Stimulated activated CD4-positive, alpha-beta T cell treated with anti-CD3 and anti-CD28 coated beads, TNF-alpha, amount 100 ng/mL, for 24 hours (primary cell): Measurements from ENCODE around the gene ATAD3C.
"Not testable (repeated sequence)": the region's sequence is repeated elsewhere in the genome, so short reads cannot be mapped to it uniquely, and the experiment has no call there.

Source experiments
- DNase-seq, 3 experiments: peaks; one replicate each; pipeline ENCODE4 v3.0.0-alpha.2; 2020; ENCODE audit warnings: low read depth in 3 of 3

Gene ATAD3C, protein sequence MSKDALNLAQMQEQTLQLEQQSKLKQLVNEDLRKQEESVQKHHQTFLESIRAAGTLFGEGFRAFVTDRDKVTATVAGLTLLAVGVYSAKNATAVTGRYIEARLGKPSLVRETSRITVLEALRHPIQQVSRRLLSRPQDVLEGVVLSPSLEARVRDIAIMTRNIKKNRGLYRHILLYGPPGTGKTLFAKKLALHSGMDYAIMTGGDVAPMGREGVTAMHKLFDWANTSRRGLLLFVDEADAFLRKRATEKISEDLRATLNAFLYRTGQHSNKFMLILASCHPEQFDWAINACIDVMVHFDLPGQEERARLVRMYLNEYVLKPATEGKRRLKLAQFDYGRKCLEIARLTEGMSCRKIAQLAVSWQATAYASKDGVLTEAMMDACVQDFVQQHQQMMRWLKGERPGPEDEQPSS

DNA sequence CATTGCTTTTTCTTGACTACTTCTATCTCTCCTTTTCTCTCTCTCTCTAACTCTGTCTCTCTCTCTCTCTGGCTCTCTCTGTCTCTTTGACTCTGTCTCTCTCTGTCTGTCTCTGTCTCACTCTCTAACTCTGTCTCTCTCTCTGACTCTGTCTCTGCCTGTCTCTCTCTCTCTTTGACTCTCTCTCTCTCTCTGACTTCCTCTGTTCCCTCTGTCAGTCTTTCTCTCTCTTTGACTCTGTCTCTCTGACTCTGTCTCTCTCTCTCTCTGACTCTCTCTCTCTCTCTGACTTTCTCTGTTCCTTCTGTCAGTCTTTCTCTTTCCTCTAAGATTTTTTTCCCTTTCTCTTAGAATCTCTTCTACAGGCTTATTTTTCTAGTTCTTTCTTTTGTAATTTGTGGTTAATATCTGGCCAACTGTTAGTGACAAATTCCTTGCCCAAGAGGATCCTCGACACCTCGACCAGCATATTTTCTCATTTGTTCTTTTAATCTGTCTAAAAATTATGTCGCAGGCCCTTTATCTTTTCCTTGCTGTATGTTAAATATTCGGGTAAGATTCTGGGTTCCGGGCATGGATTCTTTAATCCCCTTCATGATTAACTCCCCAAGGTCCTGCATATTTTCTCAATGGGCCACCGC, at the start of gene ATAD3C:
ATAD3C (plus strand) TSS at position 591 of the 641 bp plus-strand sequence. CDS start 995 bp downstream, outside the sequence.
- no peak for DNase-seq

DNA sequence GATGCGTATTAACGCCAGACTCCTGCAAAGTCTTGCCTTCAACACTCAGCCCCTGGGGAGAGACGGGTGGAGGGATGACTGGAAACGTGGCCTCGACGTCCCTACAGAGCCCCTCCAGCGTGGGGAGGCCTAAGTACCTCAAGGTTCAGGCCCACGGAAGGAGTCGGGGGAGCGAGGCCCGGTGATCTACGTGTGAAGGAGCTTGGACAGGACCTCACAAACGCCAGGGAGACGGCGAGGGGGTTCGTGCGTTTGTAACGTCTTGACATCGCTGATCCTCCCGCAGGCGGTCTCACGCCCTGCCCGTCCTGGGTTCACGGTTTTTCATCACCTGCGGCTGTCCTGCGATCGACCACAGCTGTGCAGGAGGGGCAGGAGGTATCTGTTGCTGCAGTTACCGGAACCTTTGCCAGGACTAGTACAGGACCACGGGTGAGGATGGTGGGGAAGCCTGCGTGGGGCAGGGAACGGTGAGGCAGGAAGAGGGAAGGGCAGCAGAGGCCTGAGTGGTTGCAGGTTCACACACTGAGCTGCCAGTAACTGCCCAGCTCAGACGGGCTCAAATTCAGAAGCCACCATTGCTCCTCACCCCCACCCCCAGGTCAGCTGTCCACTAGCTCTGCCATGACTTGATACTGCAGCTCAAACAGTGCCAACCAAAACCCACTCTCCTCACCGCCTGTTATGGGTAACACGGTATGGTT, 49.5 kb upstream of the ATAD3C start:
- no peak for DNase-seq

DNA sequence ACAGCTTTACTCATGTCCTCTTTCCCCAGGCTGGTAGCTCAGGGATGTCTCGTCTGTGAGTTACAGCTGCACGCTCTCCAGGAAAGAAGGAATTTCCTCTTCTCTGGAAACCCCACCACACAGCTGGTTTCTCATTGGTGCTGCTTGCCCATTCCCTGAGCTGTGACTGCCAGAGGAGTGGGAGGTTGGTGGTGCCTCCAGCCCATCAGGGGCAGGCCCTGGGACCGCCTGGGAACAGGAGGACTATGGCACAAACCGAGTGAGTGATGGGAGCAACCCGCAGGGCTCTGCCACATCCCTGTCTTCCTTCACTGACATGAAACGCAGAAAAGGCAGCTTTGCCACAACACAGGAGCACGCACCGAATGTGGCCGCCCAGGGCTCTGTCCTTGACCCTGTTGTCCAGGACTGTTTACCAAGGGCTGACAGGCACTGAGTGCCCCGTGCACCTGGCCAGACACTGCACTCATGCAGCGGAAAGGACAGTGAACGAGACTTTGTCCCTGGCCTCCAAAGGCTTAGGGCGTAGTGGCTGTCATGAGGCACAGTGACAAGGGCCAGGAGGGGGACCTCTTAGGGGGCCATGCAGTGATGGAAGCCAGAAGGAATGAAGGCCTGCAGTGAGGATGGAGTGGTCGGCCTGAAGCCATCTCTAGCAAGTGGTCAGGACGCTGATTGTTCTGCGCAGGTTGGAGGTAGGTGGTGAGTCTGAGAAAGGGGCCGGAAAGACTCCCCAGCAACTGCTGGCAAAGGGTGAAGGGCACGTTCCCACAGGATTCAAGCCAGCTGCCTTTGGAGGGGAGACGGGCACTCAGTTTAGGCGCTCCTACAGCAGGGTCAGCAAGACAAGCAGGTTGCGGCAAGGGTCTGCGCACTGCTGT, 48.7 kb upstream of the ATAD3C start:
- DNase-seq, result no peak

DNA sequence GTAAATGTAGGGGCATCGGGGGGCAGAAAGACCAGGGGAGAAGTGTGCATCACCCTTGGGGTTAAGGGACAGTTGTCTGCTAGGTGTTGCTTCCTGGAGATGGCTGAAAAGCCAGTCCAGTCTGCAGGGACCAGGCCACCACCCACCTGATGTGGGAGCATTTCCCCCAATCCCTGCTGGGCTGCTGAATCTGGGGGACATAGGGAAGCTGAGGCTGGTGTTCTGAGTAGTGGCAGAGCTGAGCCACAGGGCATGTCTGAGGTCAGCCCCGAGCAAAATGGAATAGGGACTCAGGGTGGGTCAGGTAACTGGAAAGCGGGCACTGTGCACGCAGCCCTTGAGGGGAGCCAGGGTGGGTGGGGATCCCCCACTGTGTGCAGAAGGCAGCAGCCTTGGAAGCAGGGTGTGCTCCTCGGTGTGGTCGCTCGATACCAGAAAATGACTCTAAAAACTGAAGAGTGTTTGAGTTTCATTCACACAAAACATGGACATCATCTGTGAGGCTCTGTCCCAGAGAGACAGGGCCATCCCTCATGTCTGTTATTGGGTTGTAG, 48.0 kb upstream of the ATAD3C start:
- no peak for DNase-seq

DNA sequence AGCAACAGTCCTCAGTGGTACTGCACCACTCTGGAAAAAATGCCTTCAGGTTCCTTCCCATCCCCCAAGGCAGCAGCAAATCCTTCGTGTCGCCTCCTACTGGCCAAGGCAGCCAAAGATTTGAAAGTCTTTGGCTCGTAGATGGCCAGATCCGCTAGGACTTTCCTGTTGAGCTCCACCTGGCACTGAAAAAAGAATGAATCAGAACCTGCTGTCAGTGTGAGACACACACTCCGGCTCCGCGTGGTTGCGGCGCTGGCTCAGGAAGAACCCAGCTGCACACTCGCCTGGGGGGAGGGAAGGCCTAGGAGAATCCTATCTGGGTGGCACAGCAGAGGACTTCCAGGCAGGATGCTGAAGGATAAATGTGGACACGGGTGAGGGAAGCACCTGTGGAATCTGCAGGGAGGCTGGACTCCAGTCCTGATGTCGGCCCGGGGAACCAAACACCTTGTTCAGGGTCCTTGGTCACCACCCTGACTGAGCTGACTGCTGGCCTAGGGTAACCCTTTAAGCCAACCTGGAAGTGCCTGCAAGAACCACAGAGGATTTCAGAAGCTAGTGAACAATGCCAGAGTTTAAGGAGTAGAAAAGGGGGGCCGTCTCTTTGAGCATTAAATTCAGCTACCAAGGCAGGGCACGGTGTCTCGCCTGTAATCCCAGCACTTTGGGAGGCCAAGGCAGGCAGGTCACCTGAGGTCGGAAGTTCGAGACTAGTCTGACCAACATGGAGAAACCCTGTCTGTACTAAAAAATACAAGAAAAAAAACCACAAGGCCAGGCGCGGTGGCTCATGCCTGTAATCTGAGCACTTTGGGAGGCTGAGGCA, 47.2 kb upstream of the ATAD3C start:
- DNase-seq, result peak in 1 of 3 experiments; percentile 44

DNA sequence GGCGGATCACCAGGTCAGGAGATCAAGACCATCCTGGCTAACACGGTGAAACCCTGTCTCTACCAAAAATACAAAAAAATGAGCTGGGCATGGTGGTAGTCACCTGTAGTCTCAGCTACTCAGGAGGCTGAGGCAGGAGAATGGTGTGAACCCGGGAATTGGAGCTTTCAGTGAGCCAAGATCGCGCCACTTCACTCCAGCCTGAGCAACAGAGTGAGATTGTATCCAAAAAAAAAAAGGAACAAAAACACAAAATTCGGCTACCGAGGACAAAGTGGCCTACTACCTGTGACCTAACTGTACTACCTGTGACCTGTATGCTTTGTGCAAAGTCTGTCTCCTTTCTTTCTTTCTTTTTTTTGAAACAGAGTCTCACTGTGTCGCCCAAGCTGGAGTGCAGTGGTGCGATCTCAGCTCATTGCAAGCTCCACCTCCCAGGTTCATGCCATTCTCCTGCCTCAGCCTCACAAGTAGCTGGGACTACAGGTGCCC, 46.5 kb upstream of the ATAD3C start:
- not testable (repeated sequence) for DNase-seq

DNA sequence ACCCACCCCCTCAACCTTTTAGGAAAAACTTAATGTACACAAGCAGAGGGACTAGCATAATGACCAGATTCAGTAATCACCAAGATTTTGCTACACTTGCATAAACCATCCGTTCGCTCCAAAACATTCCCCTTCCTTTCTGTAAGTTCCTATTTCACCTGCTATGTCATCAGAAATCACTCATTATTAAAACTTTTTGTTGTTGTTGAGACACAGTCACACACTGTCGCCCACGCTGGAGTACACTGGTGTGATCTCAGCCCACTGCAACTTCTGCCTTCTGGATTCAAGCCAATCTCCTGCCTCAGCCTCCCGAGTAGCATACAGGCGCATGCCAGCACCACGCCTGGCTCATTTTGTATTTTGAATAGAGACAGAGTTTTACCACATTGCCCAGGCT, 45.8 kb upstream of the ATAD3C start:
- no peak for DNase-seq

DNA sequence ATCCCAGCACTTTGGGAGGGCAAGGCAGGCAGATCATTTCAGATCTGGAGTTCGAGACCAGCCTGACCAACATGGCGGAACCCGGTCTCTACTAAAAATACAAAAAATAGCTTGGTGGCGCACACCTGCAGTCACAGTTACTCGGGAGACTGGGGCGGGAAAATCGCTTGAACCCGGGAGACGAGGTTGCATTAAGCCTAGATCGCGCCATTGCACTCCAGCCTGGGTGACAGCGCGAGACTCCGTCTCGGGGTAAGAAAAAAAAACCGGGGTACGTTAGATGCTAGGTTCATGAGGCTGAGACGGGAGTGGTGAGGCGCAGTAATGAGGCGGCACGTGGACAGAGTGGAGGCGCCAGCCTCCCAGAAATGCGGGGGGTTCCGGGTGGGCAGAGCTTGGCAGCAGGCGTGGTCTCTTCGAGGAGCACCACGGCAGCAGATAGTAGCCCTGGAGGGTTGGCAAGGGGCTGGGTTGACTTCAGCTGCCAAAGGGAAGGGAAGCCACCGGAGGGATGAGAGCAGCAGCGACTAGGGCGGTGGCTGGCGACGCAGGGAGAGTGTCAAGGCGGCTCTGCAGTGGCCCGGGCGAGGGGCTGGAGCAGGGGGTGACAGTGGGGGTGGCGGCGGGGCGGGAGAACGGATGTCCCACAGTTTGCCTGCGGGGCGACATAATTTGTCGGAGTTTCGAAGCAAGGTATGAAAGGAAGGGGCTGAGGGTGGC, 43.2 kb upstream of the ATAD3C start:
- no peak for DNase-seq

DNA sequence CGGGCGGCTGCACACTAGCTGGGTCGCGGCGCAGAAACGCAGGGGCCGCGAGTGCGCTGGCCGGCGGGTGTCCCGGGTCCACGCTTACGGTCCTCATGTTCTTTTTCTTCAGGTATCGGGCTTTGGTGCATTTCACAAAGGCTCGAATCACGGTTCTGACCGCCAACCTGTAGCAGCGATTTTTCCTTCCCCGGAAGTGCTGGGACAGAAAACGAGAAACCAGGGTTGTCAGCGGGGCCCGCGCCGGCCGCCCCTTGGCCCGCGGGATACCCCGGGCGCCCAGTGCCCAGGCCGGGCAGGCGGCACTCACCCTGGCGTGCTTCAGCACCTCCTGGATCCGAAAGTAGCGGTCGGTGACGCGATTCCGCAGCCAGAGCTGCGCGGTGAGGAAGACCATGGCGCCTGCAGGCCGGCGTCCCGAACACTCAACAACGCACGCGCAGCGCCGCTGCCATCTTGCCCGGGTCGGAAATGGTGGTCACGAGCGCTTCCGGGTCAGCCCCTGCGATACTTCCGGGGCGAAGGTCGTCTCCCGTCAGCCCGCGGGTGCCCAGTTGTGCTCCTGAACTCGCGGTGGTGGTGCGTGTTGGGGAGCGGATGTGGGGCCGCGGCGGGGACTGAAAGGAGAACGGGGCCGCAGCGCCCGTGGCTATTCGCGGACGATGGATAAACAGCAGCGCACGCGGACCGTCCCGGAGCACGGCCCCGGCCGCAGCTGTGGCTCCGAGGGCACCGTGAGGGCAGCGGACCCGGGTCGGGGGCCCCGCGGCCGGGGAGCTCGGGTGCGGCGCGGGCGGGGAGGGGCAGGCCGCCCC, 42.5 kb upstream of the ATAD3C start, which contains the start of gene MRPL20:
MRPL20 (minus strand) TSS at position 473 of the 815 bp plus-strand sequence; CDS start at position 397, 76 bp downstream.
- peak; percentile 93 to 95 (median 93) for DNase-seq

DNA sequence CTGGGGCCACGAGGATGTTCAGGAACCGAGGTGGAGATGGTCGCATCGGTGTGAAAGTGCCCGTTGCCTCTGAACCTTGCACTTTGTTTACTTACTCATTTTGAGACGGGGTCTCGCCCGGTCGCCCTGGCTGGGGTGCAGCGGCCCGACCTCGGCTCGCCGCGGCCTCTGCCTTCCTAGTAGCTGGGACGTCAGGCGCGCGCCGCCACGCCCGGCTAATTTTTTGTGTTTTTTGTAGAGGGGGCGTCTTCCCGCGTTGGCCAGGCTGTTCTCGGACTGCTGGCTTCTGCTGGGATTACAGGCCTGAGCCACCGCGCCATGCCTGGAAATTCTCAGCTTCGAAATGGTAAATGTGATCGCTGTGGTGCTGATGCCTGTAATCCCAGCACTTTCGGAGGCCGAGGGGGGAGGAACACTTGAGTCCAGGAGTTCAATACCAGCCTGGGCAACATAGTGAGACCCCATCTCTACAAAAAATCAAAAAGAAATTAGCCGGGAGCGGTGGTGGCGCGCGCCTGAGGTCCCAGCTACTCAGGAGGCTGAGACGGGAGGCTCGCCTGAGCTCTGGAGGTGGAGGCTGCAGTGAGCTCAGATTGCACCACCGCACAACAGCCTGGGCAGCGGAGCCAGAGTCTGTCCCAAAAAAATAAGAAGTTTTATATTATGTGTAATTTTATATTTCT, 41.7 kb upstream of the ATAD3C start:
- no peak for DNase-seq

DNA sequence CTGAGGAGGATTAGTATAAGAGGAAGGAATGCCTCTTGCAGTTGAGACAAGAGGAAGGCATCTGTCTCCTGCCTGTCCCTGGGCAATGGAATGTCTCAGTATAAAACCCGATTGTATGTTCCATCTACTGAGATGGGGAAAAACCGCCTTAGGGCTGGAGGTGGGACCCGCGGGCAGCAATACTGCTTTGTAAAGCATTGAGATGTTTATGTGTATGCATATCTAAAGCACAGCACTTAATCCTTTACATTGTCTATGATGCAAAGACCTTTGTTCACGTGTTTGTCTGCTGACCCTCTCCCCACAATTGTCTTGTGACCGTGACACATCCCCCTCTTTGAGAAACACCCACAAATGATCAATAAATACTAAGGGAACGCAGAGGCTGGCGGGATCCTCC, 39.3 kb upstream of the ATAD3C start:
- DNase-seq, result not testable (repeated sequence)

DNA sequence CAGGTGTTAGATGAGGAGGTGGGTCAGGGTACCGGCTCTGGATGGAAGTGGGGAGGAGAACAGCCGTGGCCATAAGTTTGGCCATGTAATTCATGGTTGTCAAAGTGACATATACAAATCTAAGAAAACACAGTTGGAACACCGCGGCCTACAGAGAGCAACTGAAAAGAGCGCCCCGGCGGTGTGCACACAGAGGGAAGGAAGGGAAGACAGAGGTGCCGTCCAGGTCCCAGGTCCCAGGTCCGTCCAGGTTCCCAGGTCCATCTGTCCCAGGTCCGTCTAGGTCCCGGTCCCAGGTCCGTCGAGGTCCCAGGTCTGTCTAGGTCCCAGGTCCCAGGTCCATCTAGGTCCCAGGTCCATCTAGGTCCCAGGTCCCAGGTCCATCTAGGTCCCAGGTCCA, 37.9 kb upstream of the ATAD3C start:
- no peak for DNase-seq

DNA sequence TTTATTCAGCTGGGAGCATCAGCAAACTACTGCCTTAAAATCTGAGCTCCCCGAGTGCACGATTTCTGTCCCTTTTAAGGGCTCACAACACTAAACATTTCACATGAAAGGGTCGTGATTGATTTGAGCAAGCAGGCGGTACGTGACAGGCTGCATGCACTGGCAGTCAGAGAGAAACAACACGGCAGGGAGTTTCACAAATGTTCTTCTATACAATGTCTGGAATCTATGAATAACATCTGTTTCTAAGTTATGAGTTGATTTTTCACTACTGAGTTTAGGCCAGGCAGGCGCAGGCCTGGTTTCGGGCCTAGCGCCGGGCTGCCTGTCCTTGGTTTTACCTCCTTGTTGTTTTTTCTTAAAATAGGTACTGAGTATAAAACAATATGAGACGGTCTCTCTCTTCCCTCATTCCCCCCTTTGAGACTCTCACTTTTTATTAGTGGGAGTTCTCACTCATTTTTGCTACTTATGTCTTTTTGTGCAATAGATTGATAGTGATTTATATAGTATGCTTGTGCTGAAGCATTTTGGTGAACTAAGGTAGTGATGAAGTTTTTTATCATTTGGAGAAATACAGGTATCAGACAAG, 37.1 kb upstream of the ATAD3C start:
- DNase-seq, result not testable (repeated sequence)

DNA sequence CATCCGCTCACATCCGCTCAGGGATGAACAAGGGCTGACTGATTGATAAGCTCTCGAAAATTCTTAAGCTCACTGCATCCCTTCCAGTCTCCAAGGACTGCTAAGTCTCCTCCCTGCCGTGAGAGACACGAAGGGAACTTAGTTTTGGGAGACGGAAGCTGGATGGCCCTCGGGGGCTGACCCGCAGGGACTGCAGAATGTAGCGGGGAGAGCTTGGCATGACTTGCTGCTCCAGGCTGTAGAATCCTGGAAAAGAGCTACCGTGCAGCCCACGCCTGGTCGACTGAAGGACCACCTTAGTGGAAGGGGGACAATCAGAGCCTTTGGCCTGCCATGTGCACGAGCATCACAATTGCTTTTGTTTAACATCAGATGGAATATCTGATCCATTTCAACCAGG, 33.7 kb upstream of the ATAD3C start:
- DNase-seq, result no peak

DNA sequence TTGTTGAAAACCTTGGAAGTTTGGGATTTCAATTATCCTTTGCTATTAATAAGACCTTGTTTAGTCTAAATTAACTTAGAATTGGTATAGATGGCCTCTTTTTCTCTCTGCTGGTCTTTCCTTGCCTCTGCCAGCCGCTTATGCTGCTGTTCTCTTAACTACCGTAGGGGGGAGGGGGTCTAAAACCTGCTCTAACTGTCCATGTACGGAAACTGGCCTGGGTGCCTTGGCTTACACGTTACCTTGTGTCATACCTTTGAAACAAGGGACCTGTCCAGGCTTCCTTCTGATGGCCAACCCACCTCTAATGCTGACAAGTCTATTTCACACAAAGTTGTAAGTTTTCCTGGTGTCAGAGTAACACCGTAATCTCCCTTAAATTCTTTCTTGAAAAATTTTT, 32.1 kb upstream of the ATAD3C start:
- not testable (repeated sequence) for DNase-seq

DNA sequence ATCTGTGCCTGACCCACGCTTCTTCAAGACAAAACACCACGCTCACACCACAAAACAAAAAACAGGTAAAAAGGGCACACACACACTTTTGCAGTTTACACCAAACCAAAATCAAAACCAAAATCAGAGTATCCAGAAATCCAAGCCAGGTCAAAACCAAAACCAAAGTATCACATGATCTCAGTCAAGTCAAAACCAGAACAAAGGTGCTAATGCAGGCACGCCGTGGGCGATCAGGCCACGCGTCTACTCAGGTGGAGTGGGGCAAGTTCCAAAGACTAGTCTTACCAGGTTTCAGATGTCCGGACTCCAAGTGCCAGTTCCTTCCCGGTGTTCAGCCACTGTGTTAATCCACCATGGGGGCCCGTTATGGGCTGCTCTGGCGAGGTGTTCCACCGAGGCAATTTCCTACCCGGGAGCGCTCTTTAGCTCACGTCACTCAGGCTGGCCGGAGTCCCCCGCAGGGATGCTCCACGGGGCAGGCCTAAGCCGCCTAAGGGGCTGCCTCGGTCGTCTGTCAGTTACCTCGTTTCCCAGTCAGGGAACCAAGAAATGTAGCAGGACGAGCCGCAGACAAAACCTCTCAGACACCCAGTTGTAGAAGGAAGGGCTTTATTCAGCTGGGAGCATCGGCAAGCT, 31.5 kb upstream of the ATAD3C start:
- DNase-seq, result not testable (repeated sequence)
